ENCODE results near the gene PCCA.

- TF ChIP-seq, protein P1, sequence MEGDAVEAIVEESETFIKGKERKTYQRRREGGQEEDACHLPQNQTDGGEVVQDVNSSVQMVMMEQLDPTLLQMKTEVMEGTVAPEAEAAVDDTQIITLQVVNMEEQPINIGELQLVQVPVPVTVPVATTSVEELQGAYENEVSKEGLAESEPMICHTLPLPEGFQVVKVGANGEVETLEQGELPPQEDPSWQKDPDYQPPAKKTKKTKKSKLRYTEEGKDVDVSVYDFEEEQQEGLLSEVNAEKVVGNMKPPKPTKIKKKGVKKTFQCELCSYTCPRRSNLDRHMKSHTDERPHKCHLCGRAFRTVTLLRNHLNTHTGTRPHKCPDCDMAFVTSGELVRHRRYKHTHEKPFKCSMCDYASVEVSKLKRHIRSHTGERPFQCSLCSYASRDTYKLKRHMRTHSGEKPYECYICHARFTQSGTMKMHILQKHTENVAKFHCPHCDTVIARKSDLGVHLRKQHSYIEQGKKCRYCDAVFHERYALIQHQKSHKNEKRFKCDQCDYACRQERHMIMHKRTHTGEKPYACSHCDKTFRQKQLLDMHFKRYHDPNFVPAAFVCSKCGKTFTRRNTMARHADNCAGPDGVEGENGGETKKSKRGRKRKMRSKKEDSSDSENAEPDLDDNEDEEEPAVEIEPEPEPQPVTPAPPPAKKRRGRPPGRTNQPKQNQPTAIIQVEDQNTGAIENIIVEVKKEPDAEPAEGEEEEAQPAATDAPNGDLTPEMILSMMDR (IDR thresholded peaks at IDR 0.05; ENCODE audit: low read length) = no peak
- TF ChIP-seq EZH2 (IDR thresholded peaks at IDR 0.05; ENCODE audit: borderline replicate concordance, low read length) = no peak
Measured at GRCh38 chr13:100129605-100130004, 40.7 kb downstream of the PCCA start.

Data from OCI-LY1 (cell line).